Ishikawa (cell line): ENCODE results near the gene PPP1R9B.

Experiments
- CEBPB ChIP-seq: IDR thresholded peaks from 2 replicates; pipeline ENCODE4 v1.6.1; 2012
- CREB1 ChIP-seq: IDR thresholded peaks from 2 replicates; pipeline ENCODE4 v1.6.1; 2012; ENCODE audit warnings: low read depth
- EGR1 ChIP-seq: IDR thresholded peaks from 2 replicates; pipeline ENCODE4 v1.6.1; 2012
- EP300 ChIP-seq: IDR thresholded peaks from 2 replicates; pipeline ENCODE4 v1.6.1; 2012; ENCODE audit warnings: borderline replicate concordance
- FOXM1 ChIP-seq: IDR thresholded peaks from 2 replicates; pipeline ENCODE4 v1.6.1; 2012; ENCODE audit warnings: low read depth, borderline replicate concordance
- NFIC ChIP-seq: IDR thresholded peaks from 2 replicates; pipeline ENCODE4 v1.6.1; 2012
- RAD21 ChIP-seq: IDR thresholded peaks from 2 replicates; pipeline ENCODE4 v1.6.1; 2012; ENCODE audit warnings: low read depth
- TAF1 ChIP-seq: IDR thresholded peaks from 2 replicates; pipeline ENCODE4 v1.6.1; 2012; ENCODE audit warnings: low read depth, mild to moderate bottlenecking
- TCF12 ChIP-seq: IDR thresholded peaks from 2 replicates; pipeline ENCODE4 v1.6.1; 2012; ENCODE audit warnings: low read depth
- TEAD4 ChIP-seq: IDR thresholded peaks from 2 replicates; pipeline ENCODE4 v1.6.1; 2012
- YY1 ChIP-seq: IDR thresholded peaks from 2 replicates; pipeline ENCODE4 v1.6.1; 2012; ENCODE audit warnings: low read depth
- ZBTB7A ChIP-seq: IDR thresholded peaks from 2 replicates; pipeline ENCODE4 v1.6.1; 2012; ENCODE audit warnings: low read depth
- TF ChIP-seq, protein P1 (sequence below): IDR thresholded peaks from 2 replicates; pipeline ENCODE4 v1.6.1; 2012; ENCODE audit warnings: low read depth, mild to moderate bottlenecking
- TF ChIP-seq, protein P2 (sequence below): IDR thresholded peaks from 2 replicates; pipeline ENCODE4 v1.6.1; 2012
- TF ChIP-seq, protein P3 (sequence below): IDR thresholded peaks from 2 replicates; pipeline ENCODE4 v1.6.1; 2012

Gene PPP1R9B

DNA sequence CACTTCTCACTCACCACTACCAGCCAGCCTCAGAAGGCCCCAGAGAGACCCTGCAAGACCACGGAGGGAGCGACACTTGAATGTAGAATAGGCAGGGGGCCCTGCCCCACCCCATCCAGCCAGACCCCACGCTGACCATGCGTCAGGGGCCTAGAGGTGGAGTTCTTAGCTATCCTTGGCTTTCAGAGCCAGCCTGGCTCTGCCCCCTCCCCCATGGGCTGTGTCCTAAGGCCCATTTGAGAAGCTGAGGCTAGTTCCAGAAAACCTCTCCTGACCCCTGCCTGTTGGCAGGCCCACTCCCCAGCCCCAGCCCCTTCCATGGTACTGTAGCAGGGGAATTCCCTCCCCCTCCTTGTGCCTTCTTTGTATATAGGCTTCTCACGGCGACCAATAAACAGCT is 60.4 kb downstream of the PPP1R9B start:
- TF ChIP-seq, protein P1, sequence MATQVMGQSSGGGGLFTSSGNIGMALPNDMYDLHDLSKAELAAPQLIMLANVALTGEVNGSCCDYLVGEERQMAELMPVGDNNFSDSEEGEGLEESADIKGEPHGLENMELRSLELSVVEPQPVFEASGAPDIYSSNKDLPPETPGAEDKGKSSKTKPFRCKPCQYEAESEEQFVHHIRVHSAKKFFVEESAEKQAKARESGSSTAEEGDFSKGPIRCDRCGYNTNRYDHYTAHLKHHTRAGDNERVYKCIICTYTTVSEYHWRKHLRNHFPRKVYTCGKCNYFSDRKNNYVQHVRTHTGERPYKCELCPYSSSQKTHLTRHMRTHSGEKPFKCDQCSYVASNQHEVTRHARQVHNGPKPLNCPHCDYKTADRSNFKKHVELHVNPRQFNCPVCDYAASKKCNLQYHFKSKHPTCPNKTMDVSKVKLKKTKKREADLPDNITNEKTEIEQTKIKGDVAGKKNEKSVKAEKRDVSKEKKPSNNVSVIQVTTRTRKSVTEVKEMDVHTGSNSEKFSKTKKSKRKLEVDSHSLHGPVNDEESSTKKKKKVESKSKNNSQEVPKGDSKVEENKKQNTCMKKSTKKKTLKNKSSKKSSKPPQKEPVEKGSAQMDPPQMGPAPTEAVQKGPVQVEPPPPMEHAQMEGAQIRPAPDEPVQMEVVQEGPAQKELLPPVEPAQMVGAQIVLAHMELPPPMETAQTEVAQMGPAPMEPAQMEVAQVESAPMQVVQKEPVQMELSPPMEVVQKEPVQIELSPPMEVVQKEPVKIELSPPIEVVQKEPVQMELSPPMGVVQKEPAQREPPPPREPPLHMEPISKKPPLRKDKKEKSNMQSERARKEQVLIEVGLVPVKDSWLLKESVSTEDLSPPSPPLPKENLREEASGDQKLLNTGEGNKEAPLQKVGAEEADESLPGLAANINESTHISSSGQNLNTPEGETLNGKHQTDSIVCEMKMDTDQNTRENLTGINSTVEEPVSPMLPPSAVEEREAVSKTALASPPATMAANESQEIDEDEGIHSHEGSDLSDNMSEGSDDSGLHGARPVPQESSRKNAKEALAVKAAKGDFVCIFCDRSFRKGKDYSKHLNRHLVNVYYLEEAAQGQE: no peak

DNA sequence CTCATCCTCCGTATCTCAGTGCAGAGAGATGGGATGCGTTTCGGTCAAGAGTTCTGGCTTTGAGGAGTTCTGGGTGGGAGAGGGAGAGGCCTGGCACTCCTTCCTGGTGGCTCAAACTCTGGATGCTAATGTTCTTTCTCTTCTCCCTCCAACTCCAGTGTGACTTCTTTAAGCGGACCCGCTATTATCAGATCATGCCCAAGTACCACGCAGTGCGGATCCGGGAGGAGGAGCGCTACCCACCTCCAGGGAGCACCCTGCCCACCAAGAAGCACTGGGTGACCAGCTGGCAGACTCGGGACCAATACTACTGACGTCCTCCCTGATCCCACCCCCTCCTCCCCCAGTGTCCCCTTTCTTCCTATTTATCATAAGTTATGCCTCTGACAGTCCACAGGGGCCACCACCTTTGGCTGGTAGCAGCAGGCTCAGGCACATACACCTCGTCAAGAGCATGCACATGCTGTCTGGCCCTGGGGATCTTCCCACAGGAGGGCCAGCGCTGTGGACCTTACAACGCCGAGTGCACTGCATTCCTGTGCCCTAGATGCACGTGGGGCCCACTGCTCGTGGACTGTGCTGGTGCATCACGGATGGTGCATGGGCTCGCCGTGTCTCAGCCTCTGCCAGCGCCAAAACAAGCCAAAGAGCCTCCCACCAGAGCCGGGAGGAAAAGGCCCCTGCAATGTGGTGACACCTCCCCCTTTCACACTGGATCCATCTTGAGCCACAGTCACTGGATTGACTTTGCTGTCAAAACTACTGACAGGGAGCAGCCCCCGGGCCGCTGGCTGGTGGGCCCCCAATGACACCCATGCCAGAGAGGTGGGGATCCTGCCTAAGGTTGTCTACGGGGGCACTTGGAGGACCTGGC is 61.3 kb downstream of the PPP1R9B start:
- TF ChIP-seq EGR1 (no peak), CEBPB (no peak), YY1 (no peak), ZBTB7A (no peak), NFIC (no peak), RAD21 (no peak), EP300 (no peak), TAF1 (no peak), CREB1 (no peak), TCF12 (no peak), FOXM1 (no peak), TEAD4 (no peak)
- TF ChIP-seq, protein P2, sequence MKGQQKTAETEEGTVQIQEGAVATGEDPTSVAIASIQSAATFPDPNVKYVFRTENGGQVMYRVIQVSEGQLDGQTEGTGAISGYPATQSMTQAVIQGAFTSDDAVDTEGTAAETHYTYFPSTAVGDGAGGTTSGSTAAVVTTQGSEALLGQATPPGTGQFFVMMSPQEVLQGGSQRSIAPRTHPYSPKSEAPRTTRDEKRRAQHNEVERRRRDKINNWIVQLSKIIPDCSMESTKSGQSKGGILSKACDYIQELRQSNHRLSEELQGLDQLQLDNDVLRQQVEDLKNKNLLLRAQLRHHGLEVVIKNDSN: no peak
- TF ChIP-seq, protein P3, sequence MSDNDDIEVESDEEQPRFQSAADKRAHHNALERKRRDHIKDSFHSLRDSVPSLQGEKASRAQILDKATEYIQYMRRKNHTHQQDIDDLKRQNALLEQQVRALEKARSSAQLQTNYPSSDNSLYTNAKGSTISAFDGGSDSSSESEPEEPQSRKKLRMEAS: no peak
- TF ChIP-seq, protein P1: no peak

DNA sequence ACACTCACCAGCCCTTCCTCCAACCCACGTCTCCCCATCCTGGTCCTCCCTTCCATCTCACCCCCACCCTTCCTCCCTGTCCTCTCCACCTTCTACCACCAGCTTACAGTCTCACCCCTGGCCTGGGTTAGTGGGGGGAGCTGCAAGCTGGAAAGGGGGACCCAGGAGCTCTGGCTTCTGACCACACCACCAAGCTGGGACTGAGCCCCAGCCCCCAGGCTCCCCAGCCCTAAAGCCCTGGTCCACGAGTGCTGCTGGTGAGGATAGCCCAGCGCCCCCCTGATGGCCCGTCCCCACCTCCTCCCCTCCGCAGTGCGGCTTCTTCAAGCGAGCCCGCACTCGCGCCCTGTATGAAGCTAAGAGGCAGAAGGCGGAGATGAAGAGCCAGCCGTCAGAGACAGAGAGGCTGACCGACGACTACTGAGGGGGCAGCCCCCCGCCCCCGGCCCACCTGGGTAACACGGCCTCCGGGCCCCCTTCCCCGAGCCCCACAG is 62.5 kb downstream of the PPP1R9B start:
- TF ChIP-seq TCF12 (no peak), CREB1 (no peak), ZBTB7A (no peak), NFIC (no peak), EP300 (no peak), YY1 (no peak), CEBPB (no peak), TEAD4 (no peak), RAD21 (no peak), FOXM1 (no peak), EGR1 (no peak), TAF1 (no peak)
- TF ChIP-seq, protein P1: no peak
- TF ChIP-seq, protein P2: no peak
- TF ChIP-seq, protein P3: no peak

DNA sequence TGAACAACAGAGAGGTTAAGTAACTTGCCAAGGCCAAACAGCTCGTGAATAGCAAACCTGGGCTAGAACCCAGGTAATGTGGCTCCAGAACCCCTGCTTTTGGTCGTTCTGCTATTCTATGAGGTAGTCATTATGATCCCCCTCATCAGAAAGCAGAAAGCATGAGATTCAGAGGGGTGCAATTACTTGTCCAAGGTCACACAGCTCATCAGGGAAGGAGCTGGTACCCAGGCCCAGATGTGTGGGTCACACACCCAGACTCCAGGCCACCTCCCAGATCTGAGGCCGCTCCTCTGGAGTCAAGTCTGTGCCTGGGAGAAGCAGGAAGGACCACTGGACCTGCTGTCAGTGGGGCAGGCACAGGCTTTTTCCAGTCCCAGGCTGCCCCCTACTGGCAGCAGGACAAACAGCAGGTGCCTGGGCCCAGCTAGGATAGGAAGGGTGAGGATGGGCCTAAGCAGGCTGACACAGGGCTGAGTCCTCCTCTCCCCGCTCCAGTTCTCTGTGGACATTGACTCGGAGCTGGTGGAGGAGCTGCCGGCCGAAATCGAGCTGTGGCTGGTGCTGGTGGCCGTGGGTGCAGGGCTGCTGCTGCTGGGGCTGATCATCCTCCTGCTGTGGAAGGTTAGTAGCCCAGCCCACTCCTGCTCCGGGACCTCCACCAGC is 63.1 kb downstream of the PPP1R9B start:
- TF ChIP-seq RAD21: peak; percentile 96
- TF ChIP-seq, protein P3: no peak
